ENCODE measurements around the gene STK11IP.

Gene STK11IP

DNA sequence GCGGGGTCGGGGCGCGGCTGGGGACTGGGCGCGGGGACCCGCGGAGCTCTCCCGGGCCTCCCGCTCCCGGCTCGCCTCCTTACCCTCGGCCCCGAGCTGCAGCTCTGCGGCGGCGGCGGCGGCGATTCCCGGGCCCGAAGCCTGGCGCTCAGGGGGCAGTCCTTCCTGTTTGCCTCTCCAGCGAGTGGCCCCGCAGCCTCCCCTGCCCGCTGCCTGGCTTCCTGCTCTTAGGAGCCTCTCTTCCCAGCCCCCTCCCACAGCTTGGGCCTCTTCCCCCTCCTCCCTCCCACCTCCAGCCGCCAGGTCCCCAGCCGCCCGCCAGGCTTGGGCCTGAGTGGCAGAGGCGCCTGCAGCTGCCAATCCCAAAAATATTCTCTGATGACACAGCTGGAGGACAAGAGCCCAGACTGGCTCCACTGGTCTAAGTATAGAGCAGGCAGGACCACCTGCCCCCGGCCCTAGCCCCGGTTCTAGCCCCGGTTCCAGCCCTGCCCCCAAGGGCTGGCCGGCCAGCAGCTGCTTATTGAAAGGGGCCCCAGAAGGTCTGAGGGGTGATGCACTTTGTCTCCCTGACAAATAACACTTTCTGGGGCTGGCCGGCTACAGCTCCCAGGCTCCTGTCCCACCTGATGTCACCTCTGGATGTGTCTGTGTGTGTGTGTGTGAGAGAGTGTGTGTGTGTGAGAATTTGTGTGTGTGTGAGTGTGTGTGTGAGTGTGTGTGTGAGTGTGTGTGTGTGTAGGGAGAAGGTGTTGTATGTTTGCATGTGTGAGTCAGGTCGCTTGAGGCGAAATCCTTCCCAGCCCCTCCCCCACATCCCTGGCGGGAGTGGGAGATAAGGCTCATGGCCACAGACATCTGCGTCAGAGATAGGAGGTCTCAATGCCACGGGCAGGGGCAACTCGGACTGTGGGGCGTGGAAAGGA is 26.1 kb upstream of the STK11IP start, which contains the start of gene OBSL1:
Gene OBSL1, minus strand, starts transcription at position 229 of the 926 bp plus-strand sequence. CDS start 307 bp downstream, outside the sequence.
- Histone ChIP-seq H3K27ac (replicated peaks) (no peak within 1 kb of the TSS), H3K27me3 (ENCODE audit: insufficient read depth, poor library complexity, severe bottlenecking) (peaks cover 9% of the 10 kb centered on the region), H3K4me3 (replicated peaks; ENCODE audit: insufficient read depth, low read length) (peak within 1 kb of the TSS; percentile 37)
- DNase-seq (ENCODE audit: low read depth in 1 of 2, low spot score in 1 of 2) = peak; percentile 47 to 50
- TF ChIP-seq GABPA (IDR thresholded peaks at IDR 0.05; ENCODE audit: low read depth) (no peak), SPI1 (IDR thresholded peaks at IDR 0.05; ENCODE audit: borderline replicate concordance, low read depth) (no peak), POLR2AphosphoS5 (IDR thresholded peaks at IDR 0.05; ENCODE audit: low read depth) (no peak)
- TF ChIP-seq, protein P1, sequence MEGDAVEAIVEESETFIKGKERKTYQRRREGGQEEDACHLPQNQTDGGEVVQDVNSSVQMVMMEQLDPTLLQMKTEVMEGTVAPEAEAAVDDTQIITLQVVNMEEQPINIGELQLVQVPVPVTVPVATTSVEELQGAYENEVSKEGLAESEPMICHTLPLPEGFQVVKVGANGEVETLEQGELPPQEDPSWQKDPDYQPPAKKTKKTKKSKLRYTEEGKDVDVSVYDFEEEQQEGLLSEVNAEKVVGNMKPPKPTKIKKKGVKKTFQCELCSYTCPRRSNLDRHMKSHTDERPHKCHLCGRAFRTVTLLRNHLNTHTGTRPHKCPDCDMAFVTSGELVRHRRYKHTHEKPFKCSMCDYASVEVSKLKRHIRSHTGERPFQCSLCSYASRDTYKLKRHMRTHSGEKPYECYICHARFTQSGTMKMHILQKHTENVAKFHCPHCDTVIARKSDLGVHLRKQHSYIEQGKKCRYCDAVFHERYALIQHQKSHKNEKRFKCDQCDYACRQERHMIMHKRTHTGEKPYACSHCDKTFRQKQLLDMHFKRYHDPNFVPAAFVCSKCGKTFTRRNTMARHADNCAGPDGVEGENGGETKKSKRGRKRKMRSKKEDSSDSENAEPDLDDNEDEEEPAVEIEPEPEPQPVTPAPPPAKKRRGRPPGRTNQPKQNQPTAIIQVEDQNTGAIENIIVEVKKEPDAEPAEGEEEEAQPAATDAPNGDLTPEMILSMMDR (IDR thresholded peaks at IDR 0.05; ENCODE audit: insufficient read depth, low read length) = no peak
- TF ChIP-seq, protein P2, sequence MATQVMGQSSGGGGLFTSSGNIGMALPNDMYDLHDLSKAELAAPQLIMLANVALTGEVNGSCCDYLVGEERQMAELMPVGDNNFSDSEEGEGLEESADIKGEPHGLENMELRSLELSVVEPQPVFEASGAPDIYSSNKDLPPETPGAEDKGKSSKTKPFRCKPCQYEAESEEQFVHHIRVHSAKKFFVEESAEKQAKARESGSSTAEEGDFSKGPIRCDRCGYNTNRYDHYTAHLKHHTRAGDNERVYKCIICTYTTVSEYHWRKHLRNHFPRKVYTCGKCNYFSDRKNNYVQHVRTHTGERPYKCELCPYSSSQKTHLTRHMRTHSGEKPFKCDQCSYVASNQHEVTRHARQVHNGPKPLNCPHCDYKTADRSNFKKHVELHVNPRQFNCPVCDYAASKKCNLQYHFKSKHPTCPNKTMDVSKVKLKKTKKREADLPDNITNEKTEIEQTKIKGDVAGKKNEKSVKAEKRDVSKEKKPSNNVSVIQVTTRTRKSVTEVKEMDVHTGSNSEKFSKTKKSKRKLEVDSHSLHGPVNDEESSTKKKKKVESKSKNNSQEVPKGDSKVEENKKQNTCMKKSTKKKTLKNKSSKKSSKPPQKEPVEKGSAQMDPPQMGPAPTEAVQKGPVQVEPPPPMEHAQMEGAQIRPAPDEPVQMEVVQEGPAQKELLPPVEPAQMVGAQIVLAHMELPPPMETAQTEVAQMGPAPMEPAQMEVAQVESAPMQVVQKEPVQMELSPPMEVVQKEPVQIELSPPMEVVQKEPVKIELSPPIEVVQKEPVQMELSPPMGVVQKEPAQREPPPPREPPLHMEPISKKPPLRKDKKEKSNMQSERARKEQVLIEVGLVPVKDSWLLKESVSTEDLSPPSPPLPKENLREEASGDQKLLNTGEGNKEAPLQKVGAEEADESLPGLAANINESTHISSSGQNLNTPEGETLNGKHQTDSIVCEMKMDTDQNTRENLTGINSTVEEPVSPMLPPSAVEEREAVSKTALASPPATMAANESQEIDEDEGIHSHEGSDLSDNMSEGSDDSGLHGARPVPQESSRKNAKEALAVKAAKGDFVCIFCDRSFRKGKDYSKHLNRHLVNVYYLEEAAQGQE (IDR thresholded peaks at IDR 0.05; ENCODE audit: insufficient replicate concordance, low read depth) = no peak

DNA sequence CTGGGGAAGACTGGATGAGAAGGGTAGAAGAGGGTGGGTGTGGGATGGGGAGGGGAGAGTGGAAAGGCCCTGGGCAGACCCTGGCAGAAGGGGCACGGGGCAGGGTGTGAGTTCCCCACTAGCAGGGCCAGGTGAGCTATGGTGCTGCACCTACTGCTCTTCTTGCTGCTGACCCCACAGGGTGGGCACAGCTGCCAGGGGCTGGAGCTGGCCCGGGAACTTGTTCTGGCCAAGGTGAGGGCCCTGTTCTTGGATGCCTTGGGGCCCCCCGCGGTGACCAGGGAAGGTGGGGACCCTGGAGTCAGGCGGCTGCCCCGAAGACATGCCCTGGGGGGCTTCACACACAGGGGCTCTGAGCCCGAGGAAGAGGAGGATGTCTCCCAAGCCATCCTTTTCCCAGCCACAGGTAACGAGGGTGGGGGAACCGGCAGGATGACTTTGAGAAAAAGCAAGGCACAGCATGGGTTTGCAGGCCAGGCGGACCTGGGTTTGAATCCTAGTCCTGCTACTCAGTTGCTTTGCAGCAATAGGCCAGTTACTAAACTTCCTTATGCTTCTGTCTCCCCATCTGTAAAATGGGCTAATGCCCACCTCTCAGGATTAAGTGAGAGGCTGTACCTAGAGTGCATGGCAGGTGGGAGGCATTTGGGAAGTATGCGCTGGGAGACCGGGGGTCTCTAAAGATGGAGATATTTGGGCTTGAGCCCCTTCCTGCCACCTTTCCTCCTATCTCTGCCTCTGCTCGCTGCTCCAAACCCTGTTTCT is 25.2 kb upstream of the STK11IP start, which contains the start of gene INHA:
Gene INHA, plus strand, starts transcription at position 74 of the 765 bp plus-strand sequence. Its CDS starts 65 bp downstream, at position 139.
- Histone ChIP-seq H3K4me3 (replicated peaks; ENCODE audit: insufficient read depth, low read length) (peak within 1 kb of the TSS; percentile 37), H3K27me3 (ENCODE audit: insufficient read depth, poor library complexity, severe bottlenecking) (peaks cover 9% of the 10 kb centered on the region), H3K27ac (replicated peaks) (no peak within 1 kb of the TSS)
- TF ChIP-seq SPI1 (IDR thresholded peaks at IDR 0.05; ENCODE audit: borderline replicate concordance, low read depth) (no peak), GABPA (IDR thresholded peaks at IDR 0.05; ENCODE audit: low read depth) (no peak), POLR2AphosphoS5 (IDR thresholded peaks at IDR 0.05; ENCODE audit: low read depth) (no peak)
- TF ChIP-seq, protein P1 (IDR thresholded peaks at IDR 0.05; ENCODE audit: insufficient read depth, low read length) = no peak
- TF ChIP-seq, protein P2 (IDR thresholded peaks at IDR 0.05; ENCODE audit: insufficient replicate concordance, low read depth) = no peak
- DNase-seq (ENCODE audit: low read depth in 1 of 2, low spot score in 1 of 2) = no peak

DNA sequence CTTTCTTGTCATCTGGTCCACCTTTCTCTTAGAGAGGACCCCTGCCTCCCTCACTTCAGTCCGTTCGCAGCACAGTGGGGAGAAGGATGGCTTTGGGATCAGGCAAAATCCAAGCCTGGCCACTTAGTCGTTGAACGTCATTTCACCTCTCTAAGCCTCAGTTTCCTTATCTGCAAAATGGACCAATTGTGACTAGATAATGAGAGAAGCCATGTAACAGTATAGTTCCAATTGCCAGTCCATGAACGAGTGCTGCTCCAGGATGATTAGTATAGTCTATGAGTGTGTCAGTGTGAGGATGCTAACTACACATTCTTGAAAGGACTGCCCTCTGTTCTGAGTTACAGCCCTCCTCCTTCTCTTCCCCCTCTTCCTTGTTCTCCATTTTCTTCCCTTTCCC is 24.5 kb upstream of the STK11IP start:
- TF ChIP-seq, protein P2 (IDR thresholded peaks at IDR 0.05; ENCODE audit: insufficient replicate concordance, low read depth) = no peak
- TF ChIP-seq POLR2AphosphoS5 (IDR thresholded peaks at IDR 0.05; ENCODE audit: low read depth) (no peak), GABPA (IDR thresholded peaks at IDR 0.05; ENCODE audit: low read depth) (no peak), SPI1 (IDR thresholded peaks at IDR 0.05; ENCODE audit: borderline replicate concordance, low read depth) (no peak)
- TF ChIP-seq, protein P1 (IDR thresholded peaks at IDR 0.05; ENCODE audit: insufficient read depth, low read length) = no peak
- Histone ChIP-seq H3K27me3 (ENCODE audit: insufficient read depth, poor library complexity, severe bottlenecking) (peaks cover 9% of the 10 kb centered on the region), H3K27ac (replicated peaks) (no peak overlapping the region), H3K4me3 (replicated peaks; ENCODE audit: insufficient read depth, low read length) (no peak overlapping the region)
- no peak for DNase-seq (ENCODE audit: low read depth in 1 of 2, low spot score in 1 of 2)
